ENCODE data around the gene HAX1.

Gene HAX1

DNA sequence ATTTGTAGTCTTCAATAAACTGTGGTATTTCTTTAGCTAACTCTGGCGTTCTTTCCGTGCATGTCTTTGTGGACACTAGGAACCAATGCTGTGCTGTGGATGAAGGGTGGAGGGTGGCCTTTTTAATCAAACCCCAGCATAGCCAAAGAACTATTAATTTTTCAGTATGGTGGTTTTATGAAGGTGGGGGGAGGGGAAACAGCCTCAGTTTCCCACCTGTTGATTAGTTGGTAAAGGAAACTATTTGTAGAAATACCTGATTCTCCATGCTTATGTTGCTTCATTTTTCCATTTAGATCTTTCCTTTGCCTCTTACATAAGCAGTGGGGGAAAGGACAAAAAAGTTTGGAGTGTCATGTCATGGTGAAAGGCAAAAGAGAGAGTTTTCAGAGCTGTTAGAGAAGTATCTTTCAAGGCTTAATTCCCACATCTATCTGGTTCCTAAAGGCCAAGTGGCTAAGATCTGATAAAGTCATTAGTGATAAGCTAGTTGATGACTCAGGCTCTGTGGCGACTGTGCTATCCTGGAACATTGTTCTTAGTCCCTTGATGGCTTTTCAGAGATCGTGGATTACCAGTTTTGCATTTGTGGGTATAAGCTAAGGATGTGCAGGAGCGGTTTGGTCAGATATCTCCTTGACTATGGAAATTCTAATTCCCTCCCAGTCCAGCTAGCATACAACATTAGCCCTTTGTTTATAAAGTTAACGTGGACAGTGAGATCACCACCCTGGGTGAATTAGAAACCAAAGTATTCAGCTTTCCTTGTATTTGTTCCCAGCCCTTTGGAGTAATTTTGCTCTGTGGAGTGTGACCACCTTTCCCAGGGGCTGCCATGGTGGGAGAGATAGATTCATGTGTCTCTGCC, 8.7 kb upstream of the HAX1 start:
- Histone ChIP-seq H3F3A (ENCODE audit: insufficient read depth, low read length) (0 out of 2 replicates have a peak, but pooled peaks cover 3% of the 10 kb centered on the region), H3K4me1 (ENCODE audit: low read length) (no peaks in the 10 kb centered on the region), H3K36me3 (replicated peaks; ENCODE audit: insufficient read depth, low read length) (peaks cover 27% of the 10 kb centered on the region)

DNA sequence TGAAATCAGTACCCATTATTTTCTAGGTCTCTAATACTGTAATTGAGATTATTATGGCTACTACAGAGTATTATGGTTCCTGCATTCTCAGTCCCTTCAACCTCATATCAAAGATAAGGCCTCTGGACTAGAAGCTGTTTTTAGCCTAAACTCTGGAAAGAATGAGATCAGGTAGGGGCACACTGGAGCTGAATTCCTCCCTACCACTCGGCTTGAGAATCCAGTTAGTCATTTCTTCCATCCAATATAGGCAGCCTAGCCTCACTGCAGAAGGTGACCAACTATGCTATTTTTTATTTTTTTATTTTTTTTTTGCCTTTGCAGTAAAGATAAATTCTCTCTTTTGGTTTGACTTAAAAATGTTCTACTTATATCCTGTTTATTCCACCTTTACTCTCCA, 8.0 kb upstream of the HAX1 start:
- no peak overlapping the region for H3K9ac ChIP-seq (ENCODE audit: low read length)
- TF ChIP-seq, protein P1, sequence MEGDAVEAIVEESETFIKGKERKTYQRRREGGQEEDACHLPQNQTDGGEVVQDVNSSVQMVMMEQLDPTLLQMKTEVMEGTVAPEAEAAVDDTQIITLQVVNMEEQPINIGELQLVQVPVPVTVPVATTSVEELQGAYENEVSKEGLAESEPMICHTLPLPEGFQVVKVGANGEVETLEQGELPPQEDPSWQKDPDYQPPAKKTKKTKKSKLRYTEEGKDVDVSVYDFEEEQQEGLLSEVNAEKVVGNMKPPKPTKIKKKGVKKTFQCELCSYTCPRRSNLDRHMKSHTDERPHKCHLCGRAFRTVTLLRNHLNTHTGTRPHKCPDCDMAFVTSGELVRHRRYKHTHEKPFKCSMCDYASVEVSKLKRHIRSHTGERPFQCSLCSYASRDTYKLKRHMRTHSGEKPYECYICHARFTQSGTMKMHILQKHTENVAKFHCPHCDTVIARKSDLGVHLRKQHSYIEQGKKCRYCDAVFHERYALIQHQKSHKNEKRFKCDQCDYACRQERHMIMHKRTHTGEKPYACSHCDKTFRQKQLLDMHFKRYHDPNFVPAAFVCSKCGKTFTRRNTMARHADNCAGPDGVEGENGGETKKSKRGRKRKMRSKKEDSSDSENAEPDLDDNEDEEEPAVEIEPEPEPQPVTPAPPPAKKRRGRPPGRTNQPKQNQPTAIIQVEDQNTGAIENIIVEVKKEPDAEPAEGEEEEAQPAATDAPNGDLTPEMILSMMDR (IDR thresholded peaks at IDR 0.05; ENCODE audit: low read length): no peak
- TF ChIP-seq EZH2 (optimal IDR thresholded peaks at IDR 0.05; ENCODE audit: low read depth, low read length) (no peak), EZH2phosphoT487 (IDR thresholded peaks at IDR 0.05; ENCODE audit: low read length) (no peak)
- H3K9me3 ChIP-seq (replicated peaks; ENCODE audit: insufficient read depth, low read length): no peaks in the 10 kb centered on the region
- peaks cover 27% of the 10 kb centered on the region for H3K36me3 ChIP-seq (replicated peaks; ENCODE audit: insufficient read depth, low read length)
- H3K4me2 ChIP-seq (ENCODE audit: low read depth, low read length): no peak overlapping the region
- no peaks in the 10 kb centered on the region for H3K27me3 ChIP-seq (replicated peaks; ENCODE audit: insufficient read depth, low read length)
- H4K20me1 ChIP-seq (ENCODE audit: insufficient read depth, low read length): no peaks in the 10 kb centered on the region
- H3F3A ChIP-seq (ENCODE audit: insufficient read depth, low read length): 0 out of 2 replicates have a peak, but pooled peaks cover 3% of the 10 kb centered on the region
- peaks cover 17% of the 10 kb centered on the region; the same call in 1 of the 2 replicates for H3K79me2 ChIP-seq (ENCODE audit: low read length)
- H3K27ac ChIP-seq (ENCODE audit: low read length): no peak overlapping the region
- no peak overlapping the region for H3K4me3 ChIP-seq (ENCODE audit: low read length)
- DNase-seq: no peak
- no peaks in the 10 kb centered on the region for H3K4me1 ChIP-seq (ENCODE audit: low read length)
- H3K9me2 ChIP-seq (replicated peaks; ENCODE audit: insufficient read depth, low read length): no peaks in the 10 kb centered on the region
- no peak overlapping the region for H2AFZ ChIP-seq (ENCODE audit: low read length)

More for the DNA sequence above, 8.7 kb upstream of the HAX1 start:
- Histone ChIP-seq H3K27me3 (replicated peaks; ENCODE audit: insufficient read depth, low read length) (no peaks in the 10 kb centered on the region), H4K20me1 (ENCODE audit: insufficient read depth, low read length) (no peaks in the 10 kb centered on the region), H2AFZ (ENCODE audit: low read length) (no peak overlapping the region), H3K9me2 (replicated peaks; ENCODE audit: insufficient read depth, low read length) (no peaks in the 10 kb centered on the region), H3K9ac (ENCODE audit: low read length) (no peak overlapping the region), H3K9me3 (replicated peaks; ENCODE audit: insufficient read depth, low read length) (no peaks in the 10 kb centered on the region), H3K4me2 (ENCODE audit: low read depth, low read length) (no peak overlapping the region), H3K79me2 (ENCODE audit: low read length) (peaks cover 17% of the 10 kb centered on the region; the same call in 1 of the 2 replicates), H3K27ac (ENCODE audit: low read length) (no peak overlapping the region), H3K4me3 (ENCODE audit: low read length) (no peak overlapping the region)
- no peak for DNase-seq
- TF ChIP-seq EZH2phosphoT487 (IDR thresholded peaks at IDR 0.05; ENCODE audit: low read length): no peak
- no peak for TF ChIP-seq EZH2 (optimal IDR thresholded peaks at IDR 0.05; ENCODE audit: low read depth, low read length)
- TF ChIP-seq, protein P1 (IDR thresholded peaks at IDR 0.05; ENCODE audit: low read length): no peak

DNA sequence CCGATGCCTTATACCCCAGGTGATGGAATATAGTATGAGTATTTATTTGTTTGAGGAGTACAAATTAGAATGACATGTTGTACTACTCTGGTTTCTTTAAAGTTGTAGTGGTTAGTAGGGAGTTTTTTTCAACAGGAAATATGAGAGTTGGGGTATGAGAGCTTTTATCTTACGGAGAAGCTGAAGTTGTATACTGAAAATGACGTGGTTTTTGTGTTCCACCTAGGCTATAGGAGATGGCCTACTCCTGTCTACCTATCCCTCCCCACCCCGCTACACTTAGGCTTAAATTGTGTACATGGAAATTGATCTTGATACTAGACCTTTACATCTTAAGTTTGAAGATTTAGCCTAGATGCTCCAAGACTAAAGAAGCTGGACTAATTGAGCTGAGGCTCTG, 6.8 kb upstream of the HAX1 start:
- Histone ChIP-seq H3K4me1 (ENCODE audit: low read length) (peaks cover 6% of the 10 kb centered on the region), H2AFZ (ENCODE audit: low read length) (no peak overlapping the region), H3F3A (ENCODE audit: insufficient read depth, low read length) (peaks cover 9% of the 10 kb centered on the region; the same call in 1 of the 2 replicates), H3K27ac (ENCODE audit: low read length) (no peak overlapping the region), H3K9ac (ENCODE audit: low read length) (no peak overlapping the region), H3K27me3 (replicated peaks; ENCODE audit: insufficient read depth, low read length) (no peaks in the 10 kb centered on the region), H4K20me1 (ENCODE audit: insufficient read depth, low read length) (no peaks in the 10 kb centered on the region), H3K79me2 (ENCODE audit: low read length) (0 out of 2 replicates have a peak, but pooled peaks cover 8% of the 10 kb centered on the region), H3K9me2 (replicated peaks; ENCODE audit: insufficient read depth, low read length) (no peaks in the 10 kb centered on the region), H3K4me2 (ENCODE audit: low read depth, low read length) (no peak overlapping the region), H3K9me3 (replicated peaks; ENCODE audit: insufficient read depth, low read length) (no peaks in the 10 kb centered on the region), H3K4me3 (ENCODE audit: low read length) (no peak overlapping the region), H3K36me3 (replicated peaks; ENCODE audit: insufficient read depth, low read length) (peaks cover 17% of the 10 kb centered on the region)
- DNase-seq: no peak
- TF ChIP-seq EZH2phosphoT487 (IDR thresholded peaks at IDR 0.05; ENCODE audit: low read length): no peak

Measured in MM.1S (cell line).